GM10248 (cell line): ENCODE data around the gene ERRFI1.
"Not testable (repeated sequence)": the region's sequence is repeated elsewhere in the genome, so short reads cannot be mapped to it uniquely, and the experiment has no call there.

Experiments
- CTCF ChIA-PET: fragments of 300-600 bp; sonication (Branson Sonifier 250); formaldehyde crosslinking; extraction: SDS; loops from one replicate; lab custom pipeline; 2021; ENCODE audit warnings: antibody characterized with exemption; lab: Yijun Ruan, JAX
- POLR2A ChIA-PET: fragments of 350-650 bp; sonication (Branson Sonifier 250); formaldehyde crosslinking; extraction: SDS; loops from one replicate; lab custom pipeline; 2020; ENCODE audit warnings: antibody characterized with exemption; lab: Yijun Ruan, JAX
- DNase-seq: peaks from one replicate; pipeline ENCODE4 v3.0.0; 2012; ENCODE audit errors: extremely low spot score
- CTCF ChIP-seq: IDR thresholded peaks from 2 replicates; pipeline ENCODE4 v1.5.1; 2012; ENCODE audit warnings: mild to moderate bottlenecking, low read depth; ENCODE audit errors: extremely low read depth, missing control alignments, control extremely low read depth

ERRFI1 gene

GRCh38 chr1:8063298-8064036, 37.4 kb upstream of the ERRFI1 start:
- CTCF ChIA-PET = interaction anchor here (1.5 kb wide), 1 partner anchor 12 kb away, joined by 3 read pairs; no protein-coding TSS in a partner anchor

GRCh38 chr1:8062861-8063260, 36.8 kb upstream of the ERRFI1 start:
- ChIA-PET POLR2A (no interaction called here), CTCF (interaction anchor here (1.5 kb wide), 1 partner anchor 12 kb away, joined by 3 read pairs; no protein-coding TSS in a partner anchor)
- no peak for DNase-seq
- no peak for TF ChIP-seq CTCF

More at GRCh38 chr1:8063298-8064036, 37.4 kb upstream of the ERRFI1 start:
- POLR2A ChIA-PET = no interaction called here
- no peak for TF ChIP-seq CTCF
- DNase-seq = no peak

GRCh38 chr1:8061673-8062386, 35.7 kb upstream of the ERRFI1 start:
- POLR2A ChIA-PET = no interaction called here
- DNase-seq = no peak
- CTCF ChIA-PET = no interaction called here

GRCh38 chr1:8061210-8061609, 35.1 kb upstream of the ERRFI1 start:
- TF ChIP-seq CTCF = no peak
- no peak for DNase-seq
- POLR2A ChIA-PET = no interaction called here
- CTCF ChIA-PET = no interaction called here

More at GRCh38 chr1:8061673-8062386, 35.7 kb upstream of the ERRFI1 start:
- no peak for TF ChIP-seq CTCF

GRCh38 chr1:8059161-8059622, 33.1 kb upstream of the ERRFI1 start:
- ChIA-PET POLR2A (no interaction called here), CTCF (no interaction called here)
- DNase-seq = no peak
- no peak for TF ChIP-seq CTCF

GRCh38 chr1:8057779-8058178, 31.7 kb upstream of the ERRFI1 start:
- DNase-seq, POLR2A ChIA-PET, CTCF ChIA-PET: not testable (repeated sequence)

- TF ChIP-seq CTCF = no peak
- DNase-seq = no peak
- CTCF ChIA-PET = interaction anchor here (1.0 kb wide), 1 partner anchor 113 kb away, joined by 3 read pairs; no protein-coding TSS in a partner anchor
- POLR2A ChIA-PET = no interaction called here
Observed at GRCh38 chr1:8055973-8056372, 29.9 kb upstream of the ERRFI1 start.
